Suppressor macrophage (primary cell): Measurements from ENCODE around the gene ARHGAP42.
"Not testable (repeated sequence)": the region's sequence is repeated elsewhere in the genome, so short reads cannot be mapped to it uniquely, and the experiment has no call there.

Experiments
- DNase-seq, 4 experiments: peaks; one replicate each; pipeline ENCODE4 v3.0.0-alpha.2; 2020 to 2022

The ARHGAP42 gene

GRCh38 chr11:100978939-100979338 lies 291.9 kb downstream of the ARHGAP42 start:
- DNase-seq: no peak

- DNase-seq: no peak
Measured at GRCh38 chr11:100980156-100980555, 293.1 kb downstream of the ARHGAP42 start.

GRCh38 chr11:100981196-100981824 lies 294.2 kb downstream of the ARHGAP42 start:
- DNase-seq: no peak

- DNase-seq: no peak
Measured at GRCh38 chr11:100984668-100985067, 297.6 kb downstream of the ARHGAP42 start.

- DNase-seq: no peak
Measured at GRCh38 chr11:100990931-100991330, 303.8 kb downstream of the ARHGAP42 start.

GRCh38 chr11:100991541-100991940 lies 304.5 kb downstream of the ARHGAP42 start:
- DNase-seq: no peak

- DNase-seq: no peak
Measured at GRCh38 chr11:100994966-100995365, 307.9 kb downstream of the ARHGAP42 start.

GRCh38 chr11:100999756-101000155 lies 312.7 kb downstream of the ARHGAP42 start:
- DNase-seq: no peak

- DNase-seq: no peak
Measured at GRCh38 chr11:101003468-101003867, 316.4 kb downstream of the ARHGAP42 start.

- peak in 2 of 4 experiments; percentile 1 to 43 for DNase-seq
Measured at GRCh38 chr11:101008961-101009689, 322.0 kb downstream of the ARHGAP42 start.

- no peak for DNase-seq
Measured at GRCh38 chr11:101009690-101010055, 322.6 kb downstream of the ARHGAP42 start.

GRCh38 chr11:101010899-101011298 lies 323.8 kb downstream of the ARHGAP42 start:
- no peak for DNase-seq

GRCh38 chr11:101011881-101012280 lies 324.8 kb downstream of the ARHGAP42 start:
- no peak for DNase-seq

GRCh38 chr11:101013702-101014101 lies 326.6 kb downstream of the ARHGAP42 start:
- not testable (repeated sequence) for DNase-seq

GRCh38 chr11:101014600-101015285 lies 327.7 kb downstream of the ARHGAP42 start:
- no peak for DNase-seq

GRCh38 chr11:101019870-101020269 lies 332.8 kb downstream of the ARHGAP42 start:
- DNase-seq: no peak

- no peak for DNase-seq
Measured at GRCh38 chr11:101022256-101022655, 335.2 kb downstream of the ARHGAP42 start.

GRCh38 chr11:101028644-101029043 lies 341.6 kb downstream of the ARHGAP42 start:
- no peak for DNase-seq

GRCh38 chr11:101030015-101030414 lies 342.9 kb downstream of the ARHGAP42 start:
- DNase-seq: no peak

GRCh38 chr11:101030692-101031091 lies 343.6 kb downstream of the ARHGAP42 start:
- DNase-seq: no peak

- DNase-seq: no peak
Measured at GRCh38 chr11:101031713-101032112, 344.6 kb downstream of the ARHGAP42 start.

GRCh38 chr11:101032991-101033390 lies 345.9 kb downstream of the ARHGAP42 start:
- DNase-seq: no peak

GRCh38 chr11:101034076-101034475 lies 347.0 kb downstream of the ARHGAP42 start:
- no peak for DNase-seq

- DNase-seq: no peak
Measured at GRCh38 chr11:101035872-101036271, 348.8 kb downstream of the ARHGAP42 start.
